ENCODE data around the gene TIGD3.

TIGD3 gene

DNA sequence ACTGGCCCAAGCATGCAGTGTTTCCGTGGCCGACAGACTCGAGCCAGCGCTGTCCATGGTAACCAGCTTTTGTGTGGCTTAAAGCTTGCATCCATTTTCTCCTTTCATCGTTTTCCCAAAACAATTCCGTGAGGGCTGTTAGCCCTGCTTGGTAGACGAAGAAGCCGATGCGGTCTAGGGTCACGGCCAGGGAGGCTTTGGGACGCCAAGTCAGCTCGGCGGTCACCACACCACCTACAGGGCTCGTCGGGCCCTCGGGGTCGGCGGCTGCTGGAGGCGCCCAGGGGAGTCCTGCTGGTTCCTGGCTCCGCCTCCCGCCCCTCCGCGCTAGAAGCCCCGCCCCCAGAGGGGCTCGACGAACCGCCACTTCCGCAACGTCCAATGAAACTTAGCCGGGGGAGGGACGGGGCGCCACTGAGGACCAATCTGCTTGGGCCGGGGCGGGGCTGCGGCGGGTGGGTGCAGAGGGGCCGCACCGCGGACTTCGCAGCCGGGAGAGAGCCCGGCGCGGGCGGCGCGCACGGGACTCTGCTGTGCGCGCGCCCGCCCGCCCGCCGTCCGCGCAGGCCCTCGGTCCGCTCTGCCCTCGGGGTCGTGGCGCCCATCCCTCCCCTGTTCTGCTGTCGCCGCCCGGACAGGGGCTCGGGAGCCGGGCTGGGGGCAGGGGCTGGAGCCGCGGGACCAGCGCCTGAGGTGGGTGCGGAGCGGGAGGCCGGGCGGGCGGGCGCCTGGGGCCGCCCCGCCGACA is at the start of gene TIGD3:
Gene TIGD3 (plus strand): TSS at position 487 of the 748 bp plus-strand sequence. CDS start 1,058 bp downstream, outside the sequence.
- DNase-seq = peak; percentile 99

GRCh38 chr11:65305501-65306268 is 48.9 kb upstream of the TIGD3 start:
- DNase-seq = no peak

- DNase-seq = no peak
Observed at GRCh38 chr11:65307298-65308229, 47.0 kb upstream of the TIGD3 start.

DNA sequence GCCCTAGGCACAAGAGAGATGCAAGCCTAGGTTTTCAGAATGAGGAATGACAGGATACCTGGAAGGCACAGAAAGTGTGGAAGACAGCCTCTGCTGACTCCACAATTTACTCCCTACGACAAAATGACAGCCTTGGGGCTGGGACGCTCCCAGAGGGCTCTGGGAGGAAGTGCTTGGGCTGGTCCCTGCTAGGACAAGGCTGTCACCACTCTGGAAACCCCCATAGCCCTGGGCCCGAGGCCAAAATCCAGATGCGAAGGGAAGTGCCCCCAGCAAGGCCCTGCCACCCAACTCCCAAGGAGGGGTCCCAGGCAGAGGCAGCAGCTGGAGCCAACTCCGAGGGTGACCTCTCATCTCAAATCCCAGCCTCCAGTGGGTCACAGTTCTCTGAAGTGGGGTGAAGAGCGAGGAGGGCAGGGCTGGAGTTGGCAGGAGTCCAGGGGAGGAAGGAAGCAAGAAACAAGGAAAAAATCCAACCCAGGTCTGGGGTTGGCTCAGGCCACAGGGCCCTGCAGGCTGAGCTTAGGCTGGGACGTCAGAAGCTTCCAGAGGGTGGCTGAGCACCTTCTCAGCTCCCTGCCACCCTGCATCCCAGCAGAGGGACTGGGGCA is 46.2 kb upstream of the TIGD3 start:
- no peak for DNase-seq

GRCh38 chr11:65309006-65309405 is 45.5 kb upstream of the TIGD3 start:
- no peak for DNase-seq

DNA sequence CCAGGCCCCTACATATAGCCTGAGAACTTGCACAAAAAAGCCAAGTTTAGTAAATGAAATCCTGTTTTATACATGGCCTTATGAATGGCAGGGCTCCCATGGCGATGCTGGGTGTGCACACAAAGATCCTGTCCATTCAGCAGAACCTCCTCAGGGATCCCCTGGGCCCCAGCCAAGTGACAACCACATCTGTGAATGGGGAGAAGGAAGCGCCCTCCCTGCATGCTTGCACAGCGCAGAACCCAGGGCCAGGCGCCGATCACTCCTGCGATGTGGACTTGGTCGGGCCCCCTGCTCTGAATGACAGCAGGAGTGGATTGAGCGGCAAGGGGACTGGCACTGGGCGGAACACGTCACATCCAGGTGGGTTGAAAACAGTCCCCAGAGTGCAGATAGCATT is 44.3 kb upstream of the TIGD3 start:
- no peak for DNase-seq

GRCh38 chr11:65310736-65311135 is 43.8 kb upstream of the TIGD3 start:
- DNase-seq = no peak

GRCh38 chr11:65311170-65311678 is 43.3 kb upstream of the TIGD3 start:
- DNase-seq = no peak

GRCh38 chr11:65314501-65315203 is 39.9 kb upstream of the TIGD3 start, which contains the start of gene CDC42EP2:
Gene CDC42EP2, plus strand, starts transcription at chr11:65314866. Its CDS starts 6,033 bp downstream, at chr11:65320899.
- peak; percentile 86 for DNase-seq

- peak; percentile 85 for DNase-seq
Observed at GRCh38 chr11:65315204-65315865, 39.2 kb upstream of the TIGD3 start.

GRCh38 chr11:65315866-65316226 is 38.7 kb upstream of the TIGD3 start:
- no peak for DNase-seq

GRCh38 chr11:65316227-65317024 is 38.1 kb upstream of the TIGD3 start:
- no peak for DNase-seq

GRCh38 chr11:65317025-65317786 is 37.3 kb upstream of the TIGD3 start:
- DNase-seq = no peak

GRCh38 chr11:65320386-65321075 is 34.0 kb upstream of the TIGD3 start:
- DNase-seq = no peak

DNA sequence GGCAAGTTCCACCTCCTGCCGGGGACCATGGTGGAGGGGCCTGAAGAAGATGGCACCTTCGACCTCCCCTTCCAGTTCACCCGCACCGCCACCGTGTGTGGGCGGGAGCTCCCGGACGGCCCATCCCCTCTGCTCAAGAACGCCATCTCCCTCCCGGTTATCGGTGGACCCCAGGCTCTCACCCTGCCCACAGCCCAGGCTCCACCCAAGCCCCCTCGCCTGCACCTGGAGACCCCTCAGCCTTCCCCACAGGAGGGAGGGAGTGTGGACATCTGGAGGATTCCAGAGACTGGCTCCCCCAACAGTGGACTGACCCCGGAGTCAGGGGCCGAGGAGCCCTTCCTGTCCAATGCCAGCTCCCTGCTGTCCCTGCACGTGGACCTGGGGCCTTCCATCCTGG is 33.5 kb upstream of the TIGD3 start:
- no peak for DNase-seq

- no peak for DNase-seq
Observed at GRCh38 chr11:65321828-65322485, 32.6 kb upstream of the TIGD3 start.

DNA sequence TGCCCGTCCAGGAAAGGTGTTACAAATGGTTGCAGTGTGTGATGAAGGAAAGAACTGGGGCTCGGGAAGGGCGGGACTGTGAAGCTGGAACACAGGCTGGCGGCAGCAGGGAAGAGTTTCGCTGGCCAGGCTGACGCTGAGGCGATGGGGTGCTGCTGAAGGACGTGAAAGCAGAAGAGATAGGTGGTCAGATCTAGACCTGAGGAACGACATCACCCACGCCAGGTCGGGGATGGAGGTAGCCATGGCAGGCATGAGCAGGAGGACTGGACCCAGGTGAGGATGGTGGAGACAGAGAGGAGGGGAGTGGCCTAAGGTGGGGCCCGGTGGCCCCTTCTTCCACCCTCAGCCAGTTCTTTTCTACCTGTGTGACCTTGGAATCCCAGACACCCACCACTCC is 30.7 kb upstream of the TIGD3 start:
- no peak for DNase-seq

DNA sequence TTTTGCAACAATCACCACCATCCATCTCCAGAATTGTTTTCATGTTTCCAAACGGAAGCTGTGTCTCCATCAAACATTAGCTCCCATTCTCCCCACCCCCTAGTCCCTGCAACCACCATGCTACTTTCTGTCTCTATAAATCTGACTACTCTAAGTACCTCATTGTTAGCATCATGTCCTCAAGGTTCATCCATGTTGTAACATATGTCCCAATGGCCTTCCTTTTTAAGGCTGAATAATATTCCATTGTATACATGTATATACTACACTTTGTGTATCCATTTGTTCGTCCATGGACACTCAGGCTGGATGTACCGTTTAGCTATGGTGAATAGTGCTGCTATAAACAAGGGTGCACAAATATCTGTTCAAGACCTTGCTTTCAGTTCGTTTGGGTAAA is 29.1 kb upstream of the TIGD3 start:
- DNase-seq = no peak

All from hematopoietic multipotent progenitor cell treated with erythropoietin and hydrocortisone succinate and interleukin-3 and kit ligand, for 4 days (in vitro differentiated cells).